Spleen (tissue), 7 donors: ENCODE data around the gene CCN2.

ENCODE experiments used
- POLR2A ChIP-seq, 3 donors: fragments of 450-650 bp; IDR thresholded peaks; one replicate each; pipeline ENCODE4 v1.5.1; 2017; ENCODE audit warnings: antibody characterized with exemption in 3 of 3, mild to moderate bottlenecking in 1 of 3
- POLR2AphosphoS5 ChIP-seq, 3 donors: sonication (generic); formaldehyde crosslinking; IDR thresholded peaks; one replicate each; pipeline ENCODE4 v1.5.1; 2017; ENCODE audit warnings: antibody characterized with exemption in 3 of 3
- TF ChIP-seq, protein P1 (sequence below), 11 experiments: fragments of 200-600 bp in 7 of 11; fragments of 450-650 bp in 4 of 11; sonication (generic) in 4 of 11; IDR thresholded peaks in 8 of 11; conservative IDR thresholded peaks in 3 of 11; 1 replicate in 7 of 11; 2 replicates in 4 of 11; pipeline versions ENCODE4 v1.4.0 to v1.8.0; 2016 to 2021; ENCODE audit warnings: antibody characterized with exemption in 11 of 11, inconsistent platforms in 4 of 11, mild to moderate bottlenecking in 1 of 11
- donor health status: DM: no; HTN: no; CAD: no; lungs with moderate emphysema.
- donor health status: DM: no; HTN: no; CAD: no.
- donor health status: DM: no; HTN: no; CAD: no.

DNA sequence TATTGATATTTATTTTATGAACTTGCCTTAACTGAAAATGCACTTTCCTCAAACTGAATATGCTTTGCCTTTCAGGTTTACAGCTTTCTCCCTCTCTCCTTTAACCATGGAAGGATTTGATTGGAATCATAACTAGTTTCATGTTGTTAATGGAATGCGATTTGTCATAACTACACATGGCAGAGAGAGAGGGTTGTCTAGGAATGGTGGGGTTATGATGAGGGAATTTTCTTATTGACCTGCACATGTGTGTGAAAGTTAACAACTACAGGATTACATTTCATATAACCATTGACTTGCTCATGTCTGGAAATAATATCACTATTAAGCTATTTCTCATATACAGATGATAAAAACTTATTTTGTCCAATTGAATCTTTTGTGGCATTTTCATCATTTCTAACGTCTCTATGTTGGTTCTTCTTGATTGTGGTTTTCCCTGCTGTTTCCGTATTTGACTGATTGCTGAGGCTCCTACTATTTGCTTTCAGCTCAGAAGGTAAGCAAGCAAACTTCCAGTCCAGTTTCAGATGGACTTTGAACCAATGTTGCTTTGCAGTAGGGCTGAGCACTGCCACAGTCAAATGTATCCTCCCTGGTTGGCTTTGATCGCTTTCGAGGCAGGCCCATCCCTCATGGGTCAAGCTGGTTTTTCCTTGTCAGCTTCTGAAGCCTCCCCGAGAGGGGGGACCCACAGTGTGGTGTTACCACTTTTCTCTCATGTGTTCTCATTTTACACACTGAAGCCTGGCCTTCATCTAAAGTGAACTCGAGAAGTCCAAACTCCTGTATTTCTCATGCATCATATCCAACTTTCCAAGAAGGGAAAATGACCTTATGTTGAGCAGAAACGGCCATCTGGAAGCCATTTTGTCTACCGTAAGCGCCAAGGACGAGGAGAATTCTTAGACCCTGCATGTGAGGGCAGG lies 7.6 kb upstream of the CCN2 start:
- TF ChIP-seq, protein P1, sequence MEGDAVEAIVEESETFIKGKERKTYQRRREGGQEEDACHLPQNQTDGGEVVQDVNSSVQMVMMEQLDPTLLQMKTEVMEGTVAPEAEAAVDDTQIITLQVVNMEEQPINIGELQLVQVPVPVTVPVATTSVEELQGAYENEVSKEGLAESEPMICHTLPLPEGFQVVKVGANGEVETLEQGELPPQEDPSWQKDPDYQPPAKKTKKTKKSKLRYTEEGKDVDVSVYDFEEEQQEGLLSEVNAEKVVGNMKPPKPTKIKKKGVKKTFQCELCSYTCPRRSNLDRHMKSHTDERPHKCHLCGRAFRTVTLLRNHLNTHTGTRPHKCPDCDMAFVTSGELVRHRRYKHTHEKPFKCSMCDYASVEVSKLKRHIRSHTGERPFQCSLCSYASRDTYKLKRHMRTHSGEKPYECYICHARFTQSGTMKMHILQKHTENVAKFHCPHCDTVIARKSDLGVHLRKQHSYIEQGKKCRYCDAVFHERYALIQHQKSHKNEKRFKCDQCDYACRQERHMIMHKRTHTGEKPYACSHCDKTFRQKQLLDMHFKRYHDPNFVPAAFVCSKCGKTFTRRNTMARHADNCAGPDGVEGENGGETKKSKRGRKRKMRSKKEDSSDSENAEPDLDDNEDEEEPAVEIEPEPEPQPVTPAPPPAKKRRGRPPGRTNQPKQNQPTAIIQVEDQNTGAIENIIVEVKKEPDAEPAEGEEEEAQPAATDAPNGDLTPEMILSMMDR (IDR thresholded peaks at IDR 0.05 in 8 of 11, conservative IDR thresholded peaks at IDR 0.05 in 3 of 11): no peak
- TF ChIP-seq POLR2A (IDR thresholded peaks at IDR 0.05) (no peak), POLR2AphosphoS5 (IDR thresholded peaks at IDR 0.05) (no peak)
